ENCODE results near the gene CAPN5. TPM values are rescaled to one million over a fixed set of nuclear protein-coding genes. Genes with fewer than 3 reads are reported as not detected.
A peak's percentile ranks its signal among the peaks of the same experiment; 100 is the strongest.

CAPN5 gene
- total RNA-seq, 1 donor from 2014 or later = 7.4 TPM

DNA sequence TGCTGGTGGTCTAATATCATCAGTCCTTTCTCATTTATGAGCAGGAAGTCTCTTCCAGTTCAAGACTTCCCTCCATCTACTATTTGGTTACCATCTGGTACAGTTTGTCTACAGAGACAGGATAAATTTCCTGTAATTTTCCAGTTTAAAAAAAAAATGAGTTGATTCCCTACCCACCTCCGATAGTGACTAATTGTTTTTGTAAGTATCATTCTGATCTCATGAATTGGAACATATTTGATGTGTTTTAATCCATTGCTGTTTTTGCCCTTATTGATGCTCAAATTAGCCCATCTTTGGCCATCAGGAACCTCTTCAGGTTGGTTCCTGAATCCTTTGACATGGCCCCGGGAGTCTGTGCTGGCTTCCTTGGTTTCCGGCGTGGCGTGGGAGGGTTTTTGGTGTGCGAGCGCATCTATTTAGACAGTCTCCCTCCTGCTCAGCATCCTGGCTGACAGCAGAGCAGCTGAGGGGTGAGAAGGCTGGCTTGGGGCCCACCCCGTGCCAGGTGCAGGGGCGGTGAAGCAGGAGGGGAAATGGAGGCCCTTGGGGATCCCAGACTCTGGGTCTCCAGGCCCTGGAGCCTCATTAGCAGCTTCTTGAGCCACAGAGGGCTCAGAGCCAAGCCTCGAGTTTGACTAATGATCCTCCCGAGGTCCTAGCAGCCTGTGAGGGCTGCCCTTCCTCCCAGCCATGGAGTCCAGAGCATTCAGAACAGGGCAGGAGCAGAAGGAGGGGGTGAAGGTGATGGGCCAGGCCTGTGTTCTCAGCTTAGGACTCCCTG is 42.7 kb downstream of the CAPN5 start:
- H3K36me3 Mint-ChIP-seq = no peaks in the 10 kb centered on the region
- Histone ChIP-seq H3K27me3 (no peaks in the 10 kb centered on the region), H3K9me3 (ENCODE audit: low read depth) (no peaks in the 10 kb centered on the region), H3K79me2 (ENCODE audit: low read depth) (no peaks in the 10 kb centered on the region), H3K4me2 (no peak overlapping the region), H3K4me3 (no peak overlapping the region), H4K20me1 (ENCODE audit: low read depth) (no peaks in the 10 kb centered on the region), H3F3A (ENCODE audit: low read depth) (no peaks in the 10 kb centered on the region), H3K9ac (no peak overlapping the region), H3K36me3 (no peaks in the 10 kb centered on the region), H3K27ac (no peak overlapping the region), H2AFZ (replicated peaks) (no peak overlapping the region), H3K4me1 (peaks cover 4% of the 10 kb centered on the region)
- TF ChIP-seq EZH2phosphoT487 (IDR thresholded peaks at IDR 0.05) = no peak
- no peak for TF ChIP-seq EZH2 (IDR thresholded peaks at IDR 0.05)
- TF ChIP-seq, protein P1, sequence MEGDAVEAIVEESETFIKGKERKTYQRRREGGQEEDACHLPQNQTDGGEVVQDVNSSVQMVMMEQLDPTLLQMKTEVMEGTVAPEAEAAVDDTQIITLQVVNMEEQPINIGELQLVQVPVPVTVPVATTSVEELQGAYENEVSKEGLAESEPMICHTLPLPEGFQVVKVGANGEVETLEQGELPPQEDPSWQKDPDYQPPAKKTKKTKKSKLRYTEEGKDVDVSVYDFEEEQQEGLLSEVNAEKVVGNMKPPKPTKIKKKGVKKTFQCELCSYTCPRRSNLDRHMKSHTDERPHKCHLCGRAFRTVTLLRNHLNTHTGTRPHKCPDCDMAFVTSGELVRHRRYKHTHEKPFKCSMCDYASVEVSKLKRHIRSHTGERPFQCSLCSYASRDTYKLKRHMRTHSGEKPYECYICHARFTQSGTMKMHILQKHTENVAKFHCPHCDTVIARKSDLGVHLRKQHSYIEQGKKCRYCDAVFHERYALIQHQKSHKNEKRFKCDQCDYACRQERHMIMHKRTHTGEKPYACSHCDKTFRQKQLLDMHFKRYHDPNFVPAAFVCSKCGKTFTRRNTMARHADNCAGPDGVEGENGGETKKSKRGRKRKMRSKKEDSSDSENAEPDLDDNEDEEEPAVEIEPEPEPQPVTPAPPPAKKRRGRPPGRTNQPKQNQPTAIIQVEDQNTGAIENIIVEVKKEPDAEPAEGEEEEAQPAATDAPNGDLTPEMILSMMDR (IDR thresholded peaks at IDR 0.05) = no peak
- H3K27me3 Mint-ChIP-seq (ENCODE audit: insufficient read depth, low read depth) = peaks cover 7% of the 10 kb centered on the region
- peak overlapping the region; percentile 47 for H3K27ac Mint-ChIP-seq
- H3K4me3 Mint-ChIP-seq = no peak overlapping the region
- peaks cover 8% of the 10 kb centered on the region for H3K4me1 Mint-ChIP-seq
- DNase-seq (ENCODE audit: low spot score) = no peak
- H3K9me3 Mint-ChIP-seq = no peaks in the 10 kb centered on the region

DNA sequence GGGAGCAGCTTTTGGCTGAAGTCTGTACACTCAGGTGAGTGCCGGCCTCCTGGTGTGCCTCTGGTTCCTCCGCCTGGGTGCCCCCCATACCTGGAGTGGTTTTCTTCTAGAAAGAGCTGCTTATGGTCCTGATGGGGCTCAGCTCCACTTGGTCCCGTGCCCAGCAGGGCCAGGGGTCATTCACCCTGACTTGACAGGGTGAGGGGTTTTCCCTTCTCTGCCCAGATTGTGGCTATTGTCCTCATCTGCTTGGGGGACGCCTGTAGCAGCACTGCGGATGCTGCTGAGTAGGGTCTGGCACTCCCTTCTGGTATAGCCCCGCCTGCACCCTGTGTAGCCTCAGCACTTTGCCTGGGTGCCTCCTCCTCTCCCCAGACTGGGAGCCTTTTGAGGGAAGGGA is 44.1 kb downstream of the CAPN5 start:
- Mint-ChIP-seq H3K9me3 (no peaks in the 10 kb centered on the region), H3K4me3 (no peak overlapping the region), H3K36me3 (no peaks in the 10 kb centered on the region), H3K27me3 (ENCODE audit: insufficient read depth, low read depth) (peaks cover 7% of the 10 kb centered on the region), H3K4me1 (peaks cover 8% of the 10 kb centered on the region), H3K27ac (no peak overlapping the region)
- Histone ChIP-seq H3K36me3 (no peaks in the 10 kb centered on the region), H3F3A (ENCODE audit: low read depth) (no peaks in the 10 kb centered on the region), H3K9me3 (ENCODE audit: low read depth) (no peaks in the 10 kb centered on the region), H3K27ac (no peak overlapping the region), H3K27me3 (no peaks in the 10 kb centered on the region), H3K79me2 (ENCODE audit: low read depth) (no peaks in the 10 kb centered on the region), H3K9ac (no peak overlapping the region), H3K4me1 (peaks cover 4% of the 10 kb centered on the region), H4K20me1 (ENCODE audit: low read depth) (no peaks in the 10 kb centered on the region), H3K4me3 (no peak overlapping the region), H2AFZ (replicated peaks) (no peak overlapping the region), H3K4me2 (no peak overlapping the region)
- no peak for TF ChIP-seq EZH2phosphoT487 (IDR thresholded peaks at IDR 0.05)
- no peak for TF ChIP-seq EZH2 (IDR thresholded peaks at IDR 0.05)
- TF ChIP-seq, protein P1 (IDR thresholded peaks at IDR 0.05) = no peak
- DNase-seq (ENCODE audit: low spot score) = no peak

DNA sequence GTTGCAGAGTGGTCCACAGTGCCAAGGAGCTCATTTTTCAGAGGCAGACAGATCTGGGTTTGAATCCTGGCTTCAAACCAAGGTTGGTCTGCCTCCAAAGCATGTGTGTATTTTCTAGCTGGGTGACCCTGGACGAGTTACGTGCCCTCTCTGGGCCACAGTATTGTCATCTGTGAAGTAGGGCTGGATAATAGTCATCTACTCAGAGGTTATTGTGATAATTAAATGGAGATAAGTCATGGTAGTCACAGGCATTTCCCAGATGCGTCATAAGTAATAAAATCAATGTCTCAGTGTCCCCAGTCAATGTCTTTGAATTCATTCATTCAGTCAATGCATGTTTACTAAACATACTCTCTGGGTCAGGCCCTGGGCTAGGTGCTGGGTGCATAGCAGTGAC is 44.5 kb downstream of the CAPN5 start:
- Mint-ChIP-seq H3K27ac (peak overlapping the region; percentile 21), H3K36me3 (no peaks in the 10 kb centered on the region)

More for the DNA sequence above, 44.5 kb downstream of the CAPN5 start:
- no peaks in the 10 kb centered on the region for H3K9me3 Mint-ChIP-seq
- H3K79me2 ChIP-seq (ENCODE audit: low read depth) = no peaks in the 10 kb centered on the region
- H3K9me3 ChIP-seq (ENCODE audit: low read depth) = no peaks in the 10 kb centered on the region
- DNase-seq (ENCODE audit: low spot score) = no peak
- H3K9ac ChIP-seq = no peak overlapping the region
- H4K20me1 ChIP-seq (ENCODE audit: low read depth) = no peaks in the 10 kb centered on the region
- no peak overlapping the region for H2AFZ ChIP-seq (replicated peaks)
- no peak overlapping the region for H3K4me3 ChIP-seq
- peaks cover 4% of the 10 kb centered on the region for H3K4me1 ChIP-seq
- TF ChIP-seq, protein P1 (IDR thresholded peaks at IDR 0.05) = no peak
- TF ChIP-seq EZH2phosphoT487 (IDR thresholded peaks at IDR 0.05) (no peak), EZH2 (IDR thresholded peaks at IDR 0.05) (no peak)
- H3K27me3 Mint-ChIP-seq (ENCODE audit: insufficient read depth, low read depth) = peaks cover 8% of the 10 kb centered on the region
- no peak overlapping the region for H3K27ac ChIP-seq
- H3K36me3 ChIP-seq = no peaks in the 10 kb centered on the region
- H3K4me2 ChIP-seq = no peak overlapping the region
- no peaks in the 10 kb centered on the region for H3F3A ChIP-seq (ENCODE audit: low read depth)
- H3K27me3 ChIP-seq = no peaks in the 10 kb centered on the region
- no peak overlapping the region for H3K4me3 Mint-ChIP-seq
- peaks cover 8% of the 10 kb centered on the region for H3K4me1 Mint-ChIP-seq

Data from neural progenitor cell (in vitro differentiated cells).